ENCODE measurements around the gene GNAO1. TPM values are rescaled to one million over a fixed set of nuclear protein-coding genes. Genes with fewer than 3 reads are reported as not detected.

The GNAO1 gene
- polyA plus RNA-seq, 1 donor (not counting 4 experiments of a cell fraction or from before 2014, with no cell fraction given) = 0.13 TPM

DNA sequence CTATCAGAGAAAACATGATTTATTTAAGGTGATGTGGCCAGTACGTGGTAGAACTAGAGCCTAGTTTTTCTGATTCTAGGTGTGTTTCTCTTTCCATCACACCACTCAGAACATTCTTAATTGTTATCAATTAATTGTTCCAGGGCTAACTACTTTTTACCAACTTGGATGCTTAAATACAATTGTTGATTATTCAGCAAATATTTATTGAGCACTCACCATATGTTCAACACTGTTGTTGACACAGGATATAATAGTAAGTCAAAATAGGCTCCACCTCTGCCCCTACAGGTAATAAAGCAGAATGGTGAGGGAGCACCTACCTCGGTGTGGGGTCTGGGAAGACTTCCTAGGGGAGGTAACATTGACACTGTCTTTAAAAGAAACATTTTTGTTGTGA, 16.1 kb downstream of the GNAO1 start:
- Histone ChIP-seq H3K79me2 (ENCODE audit: control insufficient read depth, insufficient read depth, low read length) (no peaks in the 10 kb centered on the region), H4K20me1 (ENCODE audit: control insufficient read depth, extremely low read depth, insufficient read depth, low read length) (no peaks in the 10 kb centered on the region), H3K9me3 (ENCODE audit: control insufficient read depth, low read depth, low read length) (no peaks in the 10 kb centered on the region), H3K36me3 (ENCODE audit: control insufficient read depth in 2 of 2, extremely low read depth in 1 of 2, insufficient read depth in 2 of 2, low read length in 2 of 2) (no peaks in the 10 kb centered on the region), H2AFZ (ENCODE audit: control insufficient read depth, low read length) (no peak overlapping the region), H3K27me3 (ENCODE audit: control insufficient read depth, extremely low read depth, insufficient read depth, low read length) (peaks cover 9% of the 10 kb centered on the region), H3K4me1 (ENCODE audit: control insufficient read depth, extremely low read depth, insufficient read depth, low read length) (peaks cover 1% of the 10 kb centered on the region), H3K9ac (ENCODE audit: control insufficient read depth, extremely low read depth, insufficient read depth, low read length) (no peak overlapping the region), H3K4me2 (ENCODE audit: control insufficient read depth, extremely low read depth, insufficient read depth, low read depth, low read length) (no peak overlapping the region), H3K9me1 (ENCODE audit: control insufficient read depth, extremely low read depth, insufficient read depth, low read length) (no peaks in the 10 kb centered on the region), H3K27ac (ENCODE audit: control insufficient read depth, insufficient read depth, low read length) (no peak overlapping the region), H3K4me3 (ENCODE audit: control insufficient read depth in 2 of 3, extremely low read depth in 1 of 3, insufficient read depth in 2 of 3, low read depth in 1 of 3, low read length in 3 of 3) (no peak overlapping the region)
- TF ChIP-seq, protein P1, sequence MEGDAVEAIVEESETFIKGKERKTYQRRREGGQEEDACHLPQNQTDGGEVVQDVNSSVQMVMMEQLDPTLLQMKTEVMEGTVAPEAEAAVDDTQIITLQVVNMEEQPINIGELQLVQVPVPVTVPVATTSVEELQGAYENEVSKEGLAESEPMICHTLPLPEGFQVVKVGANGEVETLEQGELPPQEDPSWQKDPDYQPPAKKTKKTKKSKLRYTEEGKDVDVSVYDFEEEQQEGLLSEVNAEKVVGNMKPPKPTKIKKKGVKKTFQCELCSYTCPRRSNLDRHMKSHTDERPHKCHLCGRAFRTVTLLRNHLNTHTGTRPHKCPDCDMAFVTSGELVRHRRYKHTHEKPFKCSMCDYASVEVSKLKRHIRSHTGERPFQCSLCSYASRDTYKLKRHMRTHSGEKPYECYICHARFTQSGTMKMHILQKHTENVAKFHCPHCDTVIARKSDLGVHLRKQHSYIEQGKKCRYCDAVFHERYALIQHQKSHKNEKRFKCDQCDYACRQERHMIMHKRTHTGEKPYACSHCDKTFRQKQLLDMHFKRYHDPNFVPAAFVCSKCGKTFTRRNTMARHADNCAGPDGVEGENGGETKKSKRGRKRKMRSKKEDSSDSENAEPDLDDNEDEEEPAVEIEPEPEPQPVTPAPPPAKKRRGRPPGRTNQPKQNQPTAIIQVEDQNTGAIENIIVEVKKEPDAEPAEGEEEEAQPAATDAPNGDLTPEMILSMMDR (optimal IDR thresholded peaks at IDR 0.05 in 1 of 3, IDR thresholded peaks at IDR 0.05 in 1 of 3, conservative IDR thresholded peaks at IDR 0.05 in 1 of 3; ENCODE audit: extremely low read depth in 1 of 3, insufficient read depth in 2 of 3, low read length in 3 of 3) = no peak
- TF ChIP-seq EZH2 (IDR thresholded peaks at IDR 0.05; ENCODE audit: low read length) = no peak
- FAIRE-seq (no peak), DNase-seq (ENCODE audit: low read depth, low spot score) (no peak)
- dilution Hi-C loops (cut with MboI; ENCODE audit: extremely low pct_ligation_motif_present, low sequenced_read_pairs) = no loop called here

DNA sequence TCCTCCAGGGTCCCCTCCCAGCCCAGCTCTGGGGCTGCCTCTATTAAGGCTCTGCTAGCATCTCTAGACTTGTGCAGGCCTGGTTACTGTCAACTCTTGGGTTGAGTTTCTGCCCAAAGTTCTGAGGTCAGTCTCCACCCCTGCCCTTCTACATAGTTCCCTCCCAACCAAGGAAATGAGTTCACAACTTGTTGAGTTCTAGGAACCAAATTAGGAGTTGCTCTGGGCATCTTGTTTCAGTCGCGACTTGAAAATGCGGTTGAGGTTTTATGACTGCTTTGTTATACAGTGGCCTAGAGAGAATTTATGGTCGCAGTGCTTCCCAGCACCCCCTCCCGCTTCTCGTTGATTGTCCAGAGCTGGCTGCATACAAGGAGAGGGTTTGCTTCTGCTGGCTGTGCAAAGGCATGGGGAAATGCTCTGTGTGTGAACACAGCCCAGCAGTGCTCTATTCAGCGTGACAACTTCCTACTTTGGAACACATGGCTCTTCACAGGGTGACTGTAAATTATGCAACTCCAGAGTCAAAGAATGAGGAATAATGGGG, 20.2 kb downstream of the GNAO1 start:
- H3K27ac ChIP-seq (ENCODE audit: control insufficient read depth, insufficient read depth, low read length) = no peak overlapping the region
- TF ChIP-seq EZH2 (IDR thresholded peaks at IDR 0.05; ENCODE audit: low read length) = no peak
- TF ChIP-seq, protein P1 (optimal IDR thresholded peaks at IDR 0.05 in 1 of 3, IDR thresholded peaks at IDR 0.05 in 1 of 3, conservative IDR thresholded peaks at IDR 0.05 in 1 of 3; ENCODE audit: extremely low read depth in 1 of 3, insufficient read depth in 2 of 3, low read length in 3 of 3) = no peak
- no peak for FAIRE-seq

More for the DNA sequence above, 20.2 kb downstream of the GNAO1 start:
- Histone ChIP-seq H3K27me3 (ENCODE audit: control insufficient read depth, extremely low read depth, insufficient read depth, low read length) (peaks cover 19% of the 10 kb centered on the region), H3K4me2 (ENCODE audit: control insufficient read depth, extremely low read depth, insufficient read depth, low read depth, low read length) (no peak overlapping the region), H3K4me3 (ENCODE audit: control insufficient read depth in 2 of 3, extremely low read depth in 1 of 3, insufficient read depth in 2 of 3, low read depth in 1 of 3, low read length in 3 of 3) (no peak overlapping the region), H3K9me3 (ENCODE audit: control insufficient read depth, low read depth, low read length) (no peaks in the 10 kb centered on the region), H2AFZ (ENCODE audit: control insufficient read depth, low read length) (no peak overlapping the region), H3K9ac (ENCODE audit: control insufficient read depth, extremely low read depth, insufficient read depth, low read length) (no peak overlapping the region), H3K4me1 (ENCODE audit: control insufficient read depth, extremely low read depth, insufficient read depth, low read length) (no peaks in the 10 kb centered on the region), H3K36me3 (ENCODE audit: control insufficient read depth in 2 of 2, extremely low read depth in 1 of 2, insufficient read depth in 2 of 2, low read length in 2 of 2) (no peaks in the 10 kb centered on the region), H3K79me2 (ENCODE audit: control insufficient read depth, insufficient read depth, low read length) (no peaks in the 10 kb centered on the region), H3K9me1 (ENCODE audit: control insufficient read depth, extremely low read depth, insufficient read depth, low read length) (no peaks in the 10 kb centered on the region), H4K20me1 (ENCODE audit: control insufficient read depth, extremely low read depth, insufficient read depth, low read length) (no peaks in the 10 kb centered on the region)
- no peak for DNase-seq (ENCODE audit: low read depth, low spot score)
- dilution Hi-C loops (cut with MboI; ENCODE audit: extremely low pct_ligation_motif_present, low sequenced_read_pairs) = no loop called here

Data from keratinocyte (primary cell).